ENCODE data around the gene TCEAL3.

DNA sequence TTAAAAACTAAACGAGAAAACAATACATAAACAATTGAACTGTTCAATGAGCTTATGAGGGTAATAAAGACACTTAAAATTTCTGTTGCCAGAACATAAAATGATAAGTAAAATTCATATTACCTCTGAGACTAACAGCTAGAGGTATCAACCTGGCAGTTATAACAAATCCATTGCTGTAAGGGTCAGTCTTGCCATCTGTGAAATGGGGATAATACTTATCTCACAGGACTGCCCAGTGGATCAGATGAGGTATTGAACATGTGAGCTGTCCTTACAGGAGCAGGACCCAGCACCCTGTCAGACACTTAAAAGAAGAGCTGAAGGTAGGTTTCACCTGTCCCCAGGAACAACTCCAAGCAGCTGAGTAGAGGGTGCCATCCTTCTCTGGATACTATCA lies 2.5 kb downstream of the TCEAL3 start:
- no peak for TF ChIP-seq SIN3A (conservative IDR thresholded peaks at IDR 0.05 in 1 of 2, IDR thresholded peaks at IDR 0.05 in 1 of 2; ENCODE audit: low read depth in 1 of 2, low read length in 2 of 2)
- TF ChIP-seq, protein P1, sequence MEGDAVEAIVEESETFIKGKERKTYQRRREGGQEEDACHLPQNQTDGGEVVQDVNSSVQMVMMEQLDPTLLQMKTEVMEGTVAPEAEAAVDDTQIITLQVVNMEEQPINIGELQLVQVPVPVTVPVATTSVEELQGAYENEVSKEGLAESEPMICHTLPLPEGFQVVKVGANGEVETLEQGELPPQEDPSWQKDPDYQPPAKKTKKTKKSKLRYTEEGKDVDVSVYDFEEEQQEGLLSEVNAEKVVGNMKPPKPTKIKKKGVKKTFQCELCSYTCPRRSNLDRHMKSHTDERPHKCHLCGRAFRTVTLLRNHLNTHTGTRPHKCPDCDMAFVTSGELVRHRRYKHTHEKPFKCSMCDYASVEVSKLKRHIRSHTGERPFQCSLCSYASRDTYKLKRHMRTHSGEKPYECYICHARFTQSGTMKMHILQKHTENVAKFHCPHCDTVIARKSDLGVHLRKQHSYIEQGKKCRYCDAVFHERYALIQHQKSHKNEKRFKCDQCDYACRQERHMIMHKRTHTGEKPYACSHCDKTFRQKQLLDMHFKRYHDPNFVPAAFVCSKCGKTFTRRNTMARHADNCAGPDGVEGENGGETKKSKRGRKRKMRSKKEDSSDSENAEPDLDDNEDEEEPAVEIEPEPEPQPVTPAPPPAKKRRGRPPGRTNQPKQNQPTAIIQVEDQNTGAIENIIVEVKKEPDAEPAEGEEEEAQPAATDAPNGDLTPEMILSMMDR (IDR thresholded peaks at IDR 0.05; ENCODE audit: control extremely low read depth in 1 of 3, insufficient read depth in 1 of 3, low read depth in 1 of 3, low read length in 3 of 3): no peak
- TF ChIP-seq SP1 (IDR thresholded peaks at IDR 0.05; ENCODE audit: low read depth, low read length): no peak
- TF ChIP-seq GABPA (IDR thresholded peaks at IDR 0.05; ENCODE audit: borderline replicate concordance, insufficient read depth, low read length): no peak
- no peak for TF ChIP-seq FOSL1 (IDR thresholded peaks at IDR 0.05; ENCODE audit: insufficient read depth, low read depth, low read length)
